RPMI7951 (cell line): Measurements from ENCODE around the gene UQCRC1. TPM values are rescaled to one million over a fixed set of nuclear protein-coding genes. Genes with fewer than 3 reads are reported as not detected.

Experiments used
- DNase-seq: peaks from one replicate; pipeline ENCODE4 v3.0.0-alpha.2; 2012; ENCODE audit warnings: low read depth
- total RNA-seq: library from RNA; depleted of rRNA; stranded (reverse); fragments of >200 nt; shearing (Covaris generic); gene quantifications from 2 replicates; pipeline ENCODE4 v1.2.3, GENCODE V29; 2014

Gene UQCRC1
- total RNA-seq, 1 experiment from 2014 or later, result 393 TPM

DNA sequence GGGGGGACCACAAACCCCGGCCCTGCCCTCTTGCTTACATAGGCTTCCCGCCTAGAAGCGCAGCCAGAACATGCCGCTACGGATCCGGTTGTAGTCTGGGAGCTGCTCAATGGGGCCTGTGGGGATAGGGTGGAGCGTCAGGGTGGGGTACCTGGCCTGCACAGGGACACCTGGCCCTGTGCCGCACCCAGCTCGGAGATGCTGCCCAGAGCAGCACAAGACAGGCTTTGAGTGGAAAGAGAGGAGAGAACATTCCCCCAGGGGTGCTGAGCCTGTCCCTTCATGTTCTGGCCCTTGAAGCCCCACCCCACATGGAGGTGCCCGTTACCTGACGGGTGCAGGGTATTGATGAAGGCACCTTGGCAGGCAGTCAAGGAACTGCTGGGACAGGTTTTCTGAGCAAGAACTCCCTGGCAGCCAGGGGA, 10.4 kb downstream of the UQCRC1 start:
- DNase-seq, result no peak

DNA sequence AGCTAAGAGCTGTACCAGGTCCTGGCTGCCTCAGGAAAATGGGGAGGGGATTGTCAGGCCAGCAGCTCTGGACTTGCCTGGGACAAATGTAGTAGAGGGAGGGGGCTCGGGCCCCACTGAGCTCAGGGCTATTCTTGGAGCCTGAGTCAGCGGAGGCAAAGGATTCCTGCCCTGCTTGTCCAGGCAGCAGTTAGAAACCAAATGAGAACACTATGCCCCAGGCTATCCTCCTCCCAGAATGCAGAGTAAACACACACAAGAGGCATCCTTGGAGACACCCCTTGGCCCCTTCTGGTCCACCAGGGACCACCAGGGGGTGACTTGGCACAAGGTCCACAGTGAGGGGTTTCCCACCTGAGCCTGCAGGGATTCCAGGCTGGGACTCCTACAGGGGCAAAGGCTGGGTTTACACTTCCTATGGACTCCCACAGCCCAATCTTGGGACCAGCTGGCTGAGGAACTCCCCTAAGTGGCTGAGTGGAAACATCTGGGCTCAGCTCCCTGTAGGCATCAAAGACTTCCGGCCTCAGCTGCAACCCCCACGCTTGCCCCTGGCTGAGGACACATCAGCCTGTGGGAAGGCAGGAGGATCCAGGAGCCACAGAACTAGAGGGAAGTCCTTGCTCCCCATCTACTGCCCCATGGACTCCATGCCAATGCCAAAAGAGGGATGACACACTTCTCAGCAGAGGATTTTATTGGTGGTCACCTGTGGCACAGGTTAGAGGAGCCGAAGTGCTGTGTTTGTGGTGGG, 10.9 kb downstream of the UQCRC1 start:
- peak; percentile 100 for DNase-seq

GRCh38 chr3:48597408-48597800, 12.0 kb downstream of the UQCRC1 start:
- no peak for DNase-seq

- DNase-seq, result no peak
Observed at GRCh38 chr3:48596676-48597407, 12.6 kb downstream of the UQCRC1 start.

GRCh38 chr3:48596157-48596556, 13.3 kb downstream of the UQCRC1 start:
- no peak for DNase-seq

DNA sequence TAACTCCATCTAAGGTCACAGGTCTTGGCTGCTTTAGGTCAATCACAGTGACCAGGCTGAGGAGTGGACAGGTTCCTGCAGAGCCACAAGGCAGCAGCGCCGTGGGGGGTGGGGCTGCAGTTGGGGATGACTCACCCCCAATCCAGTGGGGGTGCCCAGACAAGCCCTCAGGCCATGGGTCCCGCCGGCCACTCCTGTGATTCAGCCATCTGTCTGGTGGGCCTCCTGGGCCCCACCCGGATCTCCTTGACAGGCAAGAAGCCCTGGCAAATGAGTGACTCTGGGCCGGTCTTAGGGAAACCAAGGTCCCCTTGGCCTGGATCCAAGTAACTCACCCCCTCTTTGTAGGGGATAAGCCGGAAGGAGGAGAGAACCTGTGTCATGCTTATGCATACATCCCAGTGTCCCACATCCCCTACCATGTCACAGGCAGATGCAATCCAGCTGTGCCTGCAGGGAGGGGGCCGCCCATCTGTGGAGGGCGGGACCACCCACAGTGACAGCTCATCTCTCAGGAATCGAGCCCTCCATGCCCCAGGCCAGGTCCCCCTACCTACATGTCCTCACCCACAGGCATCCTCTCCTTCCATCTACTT, 13.8 kb downstream of the UQCRC1 start:
- DNase-seq, result peak; percentile 100

GRCh38 chr3:48595075-48595525, 14.3 kb downstream of the UQCRC1 start, which contains the start of gene COL7A1:
Gene COL7A1, minus strand, starts transcription at chr3:48595329. Its CDS starts 170 bp downstream, at chr3:48595159.
- no peak for DNase-seq

DNA sequence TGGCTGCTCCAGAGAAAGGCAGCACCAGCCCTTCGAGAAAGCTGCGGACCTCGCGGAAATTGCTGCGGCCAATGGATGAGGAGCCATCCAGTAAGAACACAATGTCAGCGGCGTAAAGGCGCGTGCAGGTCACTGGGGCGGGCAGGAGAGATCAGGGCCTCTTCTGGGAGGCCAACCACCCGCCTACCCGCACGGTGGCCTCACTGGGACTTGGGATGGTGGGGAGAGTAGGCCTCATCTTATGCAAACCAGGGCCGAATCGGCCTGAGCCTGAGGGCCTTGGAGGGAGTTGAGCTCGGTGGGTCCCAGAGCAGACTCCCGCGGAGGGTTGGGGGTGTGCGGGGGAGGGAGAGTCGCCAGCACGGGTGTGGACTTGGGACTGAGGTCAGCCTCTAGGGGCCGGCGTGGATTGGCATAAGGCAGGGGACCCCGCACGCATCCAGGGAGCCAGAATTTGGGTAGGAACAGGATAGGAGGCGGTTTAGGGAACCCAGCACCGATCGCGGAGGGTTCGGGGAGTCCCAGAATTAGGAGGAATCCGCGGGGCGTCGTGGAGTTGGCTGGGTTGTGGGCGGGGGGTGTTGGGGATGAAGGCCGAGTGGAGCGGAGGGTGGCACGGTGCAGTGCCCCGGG, 14.9 kb downstream of the UQCRC1 start:
- peak; percentile 63 for DNase-seq

DNA sequence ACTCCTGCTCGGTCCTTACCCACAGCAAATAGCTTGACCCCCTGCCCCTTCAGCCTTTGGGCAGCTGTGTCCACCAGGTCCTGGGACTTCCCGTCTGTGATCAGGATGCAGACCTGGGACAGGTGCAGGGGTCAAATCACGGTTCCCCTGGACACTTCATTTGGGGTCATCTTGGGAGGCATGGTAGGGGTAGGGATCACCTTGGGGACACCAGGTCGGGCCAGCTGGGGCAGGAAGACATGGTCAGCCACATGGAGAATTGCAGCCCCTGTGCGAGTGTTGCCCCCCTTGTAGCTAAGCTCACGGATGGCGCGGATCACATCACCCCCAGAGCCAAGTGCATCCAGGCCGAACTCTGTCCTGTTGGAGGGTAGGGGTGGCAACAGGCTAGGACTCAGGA, 16.1 kb downstream of the UQCRC1 start:
- DNase-seq, result no peak

DNA sequence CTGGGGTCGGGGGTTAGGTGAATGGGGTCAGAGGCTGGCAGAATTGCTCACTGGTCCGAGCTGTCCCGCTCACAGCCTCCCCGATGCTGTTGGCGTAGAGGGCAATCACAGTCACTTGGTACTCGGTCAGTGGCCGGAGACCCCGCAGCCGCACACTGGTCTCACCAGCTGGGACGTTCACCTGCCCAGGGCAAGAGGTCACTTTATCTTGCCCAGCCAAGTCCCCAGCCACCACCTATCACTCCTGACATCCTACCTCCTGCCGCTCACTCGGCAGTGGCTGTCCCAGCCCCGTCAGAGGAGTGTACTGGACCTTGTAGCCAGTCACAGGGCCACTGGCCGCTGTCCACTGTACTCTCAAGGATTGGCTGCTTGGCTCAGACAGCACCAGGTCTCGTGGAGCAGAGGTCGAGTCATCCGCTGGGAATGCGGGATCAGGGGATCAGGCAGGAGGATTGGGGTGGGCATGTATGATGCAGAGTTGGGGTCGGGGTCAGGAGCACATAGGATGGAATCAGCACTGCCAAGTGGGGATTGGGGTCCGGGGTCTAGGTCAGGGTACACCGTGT, 16.8 kb downstream of the UQCRC1 start:
- DNase-seq, result peak; percentile 64

DNA sequence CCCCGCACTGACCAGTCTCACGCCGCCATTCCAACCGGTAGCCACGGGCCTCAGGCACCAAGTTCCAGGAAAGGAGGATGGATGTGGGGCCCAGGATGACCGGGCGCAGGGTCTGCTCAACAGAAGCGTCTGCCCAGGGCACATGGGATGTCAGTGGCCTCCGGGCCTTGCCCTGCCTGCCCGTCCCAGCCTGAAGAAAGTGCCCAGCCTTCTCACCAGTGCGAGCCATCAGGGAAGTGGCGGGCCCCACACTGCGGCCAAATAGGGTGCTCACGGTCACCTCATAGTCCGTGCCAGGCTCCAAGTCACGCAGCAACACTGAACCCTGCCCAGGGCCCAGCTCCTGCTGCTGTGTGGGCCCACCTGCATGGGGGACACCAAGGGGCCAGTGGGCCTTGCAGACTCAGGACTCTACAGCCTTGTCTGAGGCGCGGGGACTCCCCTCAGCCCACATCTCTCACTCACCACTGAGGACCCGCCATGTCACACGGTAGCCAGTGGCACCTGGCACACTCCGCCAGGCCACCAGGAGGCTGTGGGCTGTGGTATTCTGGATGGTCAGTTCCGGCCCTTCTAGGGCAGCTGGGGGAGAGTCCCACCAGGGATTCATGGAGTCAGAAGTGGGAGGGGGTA, 17.4 kb downstream of the UQCRC1 start:
- DNase-seq, result no peak

DNA sequence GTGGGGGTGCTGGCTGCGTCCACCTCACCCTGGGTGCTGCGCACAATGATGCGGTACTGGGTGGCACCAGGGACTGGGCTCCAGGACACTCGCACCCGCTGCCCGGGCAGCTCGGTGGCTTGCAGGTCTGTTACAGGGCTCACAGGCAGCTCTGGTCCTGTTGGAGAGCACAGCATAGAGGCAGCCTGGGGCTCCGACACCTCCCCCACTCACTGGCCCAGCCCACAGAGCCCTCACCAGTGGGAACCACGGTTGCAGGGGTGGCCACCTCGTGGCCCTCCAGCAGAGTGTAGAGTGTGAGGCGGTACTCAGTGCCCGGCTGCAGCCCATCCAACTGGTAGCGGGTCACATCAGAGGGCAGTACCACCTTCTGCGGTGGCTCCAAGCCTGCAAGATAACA, 18.0 kb downstream of the UQCRC1 start:
- no peak for DNase-seq

- no peak for DNase-seq
Observed at GRCh38 chr3:48588230-48588629, 21.2 kb downstream of the UQCRC1 start.

- DNase-seq, result no peak
Observed at GRCh38 chr3:48587686-48588085, 21.8 kb downstream of the UQCRC1 start.

- DNase-seq, result no peak
Observed at GRCh38 chr3:48585411-48585810, 24.0 kb downstream of the UQCRC1 start.

DNA sequence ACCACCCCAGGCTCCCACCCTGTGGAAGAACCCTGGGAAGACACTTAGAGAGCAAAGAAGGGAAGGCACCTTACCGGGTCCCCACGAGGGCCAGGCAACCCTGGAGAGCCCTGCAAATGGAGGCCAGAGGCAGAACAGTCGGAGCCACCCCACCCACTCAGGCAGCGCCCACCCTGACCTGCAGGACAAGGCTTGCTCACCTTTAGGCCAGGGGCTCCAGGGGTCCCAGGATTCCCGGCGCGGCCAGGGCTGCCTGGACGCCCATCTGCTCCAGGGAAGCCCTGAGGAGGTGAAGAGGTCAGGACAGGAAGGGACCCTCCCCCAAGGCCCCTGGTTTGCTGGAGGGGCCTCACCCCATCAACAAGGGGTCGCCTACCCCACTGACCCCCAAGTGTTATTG, 24.6 kb downstream of the UQCRC1 start:
- no peak for DNase-seq

DNA sequence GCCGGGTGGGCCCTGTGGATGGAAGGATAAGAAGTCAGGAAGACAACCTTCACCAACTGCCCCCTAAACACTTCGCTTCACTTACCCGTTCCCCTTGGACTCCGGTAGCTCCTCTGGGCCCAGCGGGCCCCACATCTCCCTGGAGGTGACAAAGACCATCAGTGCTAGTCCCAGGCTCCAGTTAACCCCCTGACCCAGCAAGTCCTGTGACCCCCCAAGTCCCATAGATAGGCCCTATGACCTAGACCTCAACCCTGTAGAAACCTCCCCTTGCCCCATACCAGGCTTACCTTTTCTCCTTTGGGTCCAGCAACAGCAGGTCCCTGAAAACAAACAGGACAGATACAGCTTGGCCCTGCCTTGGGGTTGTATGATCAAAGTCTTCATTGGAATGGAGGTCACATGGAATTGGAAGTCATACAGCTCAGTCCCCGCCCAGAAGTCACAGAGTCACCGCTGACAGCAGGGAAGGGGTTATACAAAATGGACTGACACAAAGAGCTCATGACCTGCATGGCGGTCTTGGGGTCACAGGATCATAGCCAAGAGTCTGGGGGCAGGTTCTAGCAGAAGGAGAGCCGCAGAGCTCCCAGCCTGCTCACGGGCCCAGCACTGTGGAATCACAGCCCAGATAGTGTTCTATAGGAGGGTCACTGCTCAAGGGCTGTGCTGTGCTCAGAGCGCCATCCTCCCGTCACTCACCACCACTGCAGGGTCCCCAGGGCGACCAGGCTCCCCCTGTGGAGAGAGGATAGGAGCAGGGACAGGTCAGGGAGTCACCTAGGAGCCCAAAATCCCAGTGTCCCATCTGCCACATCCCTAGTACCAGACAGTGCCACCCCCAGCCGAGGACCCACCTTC, 27.6 kb downstream of the UQCRC1 start:
- DNase-seq, result no peak

GRCh38 chr3:48576647-48577046, 32.8 kb downstream of the UQCRC1 start:
- no peak for DNase-seq

DNA sequence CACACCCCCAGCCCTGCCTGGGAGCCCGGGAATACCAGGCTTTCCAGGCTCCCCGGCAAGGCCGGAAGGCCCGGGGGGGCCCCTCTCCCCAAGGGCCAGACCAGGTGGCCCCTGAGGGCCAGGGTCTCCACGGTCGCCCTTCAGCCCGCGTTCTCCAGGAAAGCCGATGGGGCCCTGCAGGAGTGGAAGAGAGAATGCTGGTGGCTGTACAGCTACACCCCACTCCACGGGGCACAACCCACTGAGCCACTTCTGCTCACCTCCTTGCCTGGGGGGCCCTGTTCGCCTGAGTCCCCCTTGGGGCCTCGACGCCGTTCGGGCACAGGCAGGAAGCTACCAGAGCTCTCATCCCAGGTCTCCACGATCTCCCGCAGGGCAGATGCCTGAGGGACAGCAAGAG, 34.1 kb downstream of the UQCRC1 start:
- DNase-seq, result no peak

- no peak for DNase-seq
Observed at GRCh38 chr3:48573973-48574585, 35.4 kb downstream of the UQCRC1 start.
